ENCODE data around the gene TANK. TPM values are rescaled to one million over a fixed set of nuclear protein-coding genes. Genes with fewer than 3 reads are reported as not detected.

Gene TANK
- total RNA-seq, 8 experiments from 2014 or later = 28.8 to 87.5 (median 58.3) TPM

DNA sequence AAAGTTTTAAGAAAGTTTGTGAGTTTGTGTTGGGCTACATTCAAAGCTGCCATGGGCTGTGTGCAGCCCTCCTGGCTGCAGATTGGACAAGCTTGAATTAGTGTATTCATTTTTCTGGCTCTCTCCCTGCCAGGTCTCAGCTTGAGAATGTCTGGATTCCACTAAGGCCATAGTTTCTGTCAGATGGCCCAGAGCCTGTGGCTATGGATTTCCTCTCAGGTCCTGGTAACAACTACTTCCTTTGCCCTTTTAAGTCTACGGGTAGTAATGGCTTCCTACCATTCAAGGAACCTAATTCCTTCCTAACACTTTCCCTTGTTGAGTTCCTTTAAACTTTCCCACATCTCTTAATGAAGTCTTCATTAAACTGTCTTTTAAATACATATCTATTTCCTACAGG lies 123.7 kb downstream of the TANK start:
- ATAC-seq (replicated peaks in 6 of 8) = no peak
- in situ Hi-C loops (cut with MboI; ENCODE audit: low pct_unique_long_range_greater_than_20kb in 2 of 9, low sequenced_read_pairs in 9 of 9, unreplicated experiment in 9 of 9) = no loop called here
- Histone ChIP-seq H3K4me3 (no peak overlapping the region), H3K4me1 (replicated peaks in 1 of 2) (no peaks in the 10 kb centered on the region), H3K27ac (no peak overlapping the region)
- WGBS, 10 experiments = 0 to 100% (median 84%) methylated on average over 1 of the region's 1 CpG; no CpG with 5 or more reads in 4 of the 10 experiments

Other genes starting within 250 kb of the TANK start
- 100 to 1,000 TPM in 1 of 8 experiments, 10 to 100 TPM in 7; 49.5 to 129 (median 78.8) TPM for gene PSMD14, start 148.0 kb downstream of the TANK start, total RNA-seq